GM12872 (cell line): ENCODE measurements around the gene DNAH7.

Experiments
- TF ChIP-seq, protein P1 (sequence below): IDR thresholded peaks from 3 replicates; pipeline ENCODE4 v1.5.1; 2011; ENCODE audit warnings: low read depth, mild to moderate bottlenecking, low read length, moderate library complexity; ENCODE audit not compliant: insufficient read depth

Gene DNAH7

GRCh38 chr2:195766691-195767090, 301.9 kb downstream of the DNAH7 start:
- TF ChIP-seq, protein P1, sequence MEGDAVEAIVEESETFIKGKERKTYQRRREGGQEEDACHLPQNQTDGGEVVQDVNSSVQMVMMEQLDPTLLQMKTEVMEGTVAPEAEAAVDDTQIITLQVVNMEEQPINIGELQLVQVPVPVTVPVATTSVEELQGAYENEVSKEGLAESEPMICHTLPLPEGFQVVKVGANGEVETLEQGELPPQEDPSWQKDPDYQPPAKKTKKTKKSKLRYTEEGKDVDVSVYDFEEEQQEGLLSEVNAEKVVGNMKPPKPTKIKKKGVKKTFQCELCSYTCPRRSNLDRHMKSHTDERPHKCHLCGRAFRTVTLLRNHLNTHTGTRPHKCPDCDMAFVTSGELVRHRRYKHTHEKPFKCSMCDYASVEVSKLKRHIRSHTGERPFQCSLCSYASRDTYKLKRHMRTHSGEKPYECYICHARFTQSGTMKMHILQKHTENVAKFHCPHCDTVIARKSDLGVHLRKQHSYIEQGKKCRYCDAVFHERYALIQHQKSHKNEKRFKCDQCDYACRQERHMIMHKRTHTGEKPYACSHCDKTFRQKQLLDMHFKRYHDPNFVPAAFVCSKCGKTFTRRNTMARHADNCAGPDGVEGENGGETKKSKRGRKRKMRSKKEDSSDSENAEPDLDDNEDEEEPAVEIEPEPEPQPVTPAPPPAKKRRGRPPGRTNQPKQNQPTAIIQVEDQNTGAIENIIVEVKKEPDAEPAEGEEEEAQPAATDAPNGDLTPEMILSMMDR = no peak

- TF ChIP-seq, protein P1 = no peak
Measured at GRCh38 chr2:195763866-195764265, 304.8 kb downstream of the DNAH7 start.

- TF ChIP-seq, protein P1 = no peak
Measured at GRCh38 chr2:195759877-195760276, 308.8 kb downstream of the DNAH7 start.

- TF ChIP-seq, protein P1 = no peak
Measured at GRCh38 chr2:195758846-195759245, 309.8 kb downstream of the DNAH7 start.

GRCh38 chr2:195756218-195756942, 312.3 kb downstream of the DNAH7 start:
- TF ChIP-seq, protein P1 = no peak

DNA sequence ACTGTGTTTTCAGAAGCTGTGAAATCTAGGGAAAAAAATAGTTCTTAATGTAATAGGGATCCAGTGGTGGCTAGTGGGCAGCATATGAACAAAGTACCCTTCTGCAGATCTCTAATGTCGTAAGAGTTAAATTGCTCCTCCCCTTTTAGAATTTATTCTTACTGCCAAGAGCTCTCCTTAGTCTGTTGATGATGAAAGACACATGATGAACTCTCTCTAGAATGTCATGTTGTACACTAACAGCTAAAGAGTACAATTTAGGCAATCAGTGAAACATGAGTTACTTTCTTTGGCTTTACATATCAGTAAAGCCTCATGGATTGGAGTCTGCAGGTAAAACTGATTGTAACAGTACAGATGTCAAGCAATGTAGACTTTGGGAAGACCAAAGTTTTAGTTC, 327.4 kb downstream of the DNAH7 start:
- TF ChIP-seq, protein P1 = no peak

DNA sequence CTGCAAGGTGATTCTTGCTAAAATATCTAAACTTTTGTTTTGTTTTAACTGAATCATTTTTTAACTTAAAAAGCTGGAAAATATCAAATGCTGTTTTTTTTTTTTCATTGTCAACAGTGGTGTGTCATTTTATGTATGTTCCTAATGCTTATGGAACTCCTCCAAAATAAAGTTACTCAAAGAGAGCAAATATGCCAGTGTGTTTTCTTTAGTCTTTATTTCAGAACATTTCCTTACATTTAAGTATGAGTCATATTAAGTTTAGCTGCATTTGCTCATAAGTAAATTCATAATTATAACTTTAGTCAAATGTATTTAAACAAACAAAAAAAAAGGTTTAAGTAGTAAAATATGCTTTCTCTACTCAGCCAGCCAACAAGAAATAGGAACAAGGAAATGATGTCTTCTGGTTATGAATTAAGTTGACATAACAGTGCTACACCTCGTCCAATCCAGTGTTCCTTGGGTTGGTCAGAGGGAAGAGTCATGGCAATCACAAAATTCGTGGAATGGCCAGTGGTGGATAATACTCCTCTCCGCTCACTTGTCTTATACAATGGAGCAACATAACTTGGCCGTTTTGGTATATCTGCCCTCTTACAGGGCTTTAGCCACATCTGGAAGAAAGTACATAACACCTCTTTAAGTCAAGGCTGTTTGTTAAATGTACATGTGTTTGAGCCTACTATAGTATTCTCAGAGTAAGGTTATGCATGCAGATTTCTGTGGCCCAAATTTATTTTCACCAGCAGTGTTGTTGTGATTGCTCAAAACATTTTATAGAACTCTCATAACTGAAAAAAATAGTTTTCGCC, 330.9 kb downstream of the DNAH7 start:
- TF ChIP-seq, protein P1 = no peak
